PFSK-1 (cell line): ENCODE measurements around the gene NRAS.

ENCODE experiments used
- FOXP2 ChIP-seq: optimal IDR thresholded peaks from 2 replicates; pipeline ENCODE3; 2011; ENCODE audit warnings: borderline replicate concordance, control low read depth, inconsistent platforms; ENCODE audit not compliant: insufficient read depth; ENCODE audit errors: extremely low read length, extremely low read depth
- POLR2AphosphoS5 ChIP-seq: IDR thresholded peaks from 2 replicates; pipeline ENCODE4 v1.6.1; 2012; ENCODE audit warnings: low read depth, mild to moderate bottlenecking, control low read depth, low read length, moderate library complexity
- SIN3A ChIP-seq: IDR thresholded peaks from 2 replicates; pipeline ENCODE4 v1.6.1; 2012; ENCODE audit warnings: mild to moderate bottlenecking, low read length, moderate library complexity, borderline replicate concordance; ENCODE audit not compliant: insufficient read depth
- TAF1 ChIP-seq: IDR thresholded peaks from 2 replicates; pipeline ENCODE4 v1.6.1; 2012; ENCODE audit warnings: low read length, control low read depth, borderline replicate concordance; ENCODE audit not compliant: insufficient read depth
- TF ChIP-seq, protein P1 (sequence below), 2 experiments: IDR thresholded peaks; 2 replicates each; pipeline versions ENCODE4 v1.6.1 to v1.8.0; 2011 to 2012; ENCODE audit warnings: low read depth in 2 of 2, low read length in 2 of 2, control low read depth in 1 of 2, inconsistent platforms in 1 of 2, mild to moderate bottlenecking in 1 of 2, moderate library complexity in 1 of 2; ENCODE audit not compliant: insufficient read depth in 1 of 2

NRAS gene

DNA sequence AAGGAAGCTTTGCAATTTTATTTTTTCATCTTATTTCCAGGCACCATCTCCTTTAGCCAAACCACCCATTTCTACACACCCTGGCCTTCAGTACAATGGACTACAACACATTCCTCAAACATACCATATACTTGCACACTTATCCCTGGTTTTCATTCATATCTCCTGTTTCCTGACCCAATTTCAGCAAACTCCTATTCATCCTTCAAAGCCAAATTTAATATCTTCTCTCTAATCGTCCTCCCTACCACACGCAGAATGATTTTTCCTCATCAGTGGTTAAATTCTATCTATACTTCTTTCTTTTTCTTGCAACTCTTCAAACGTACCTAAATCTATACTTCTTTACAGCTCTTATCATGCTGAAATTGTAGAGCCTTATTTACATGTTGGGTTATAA lies 49.6 kb downstream of the NRAS start:
- TF ChIP-seq POLR2AphosphoS5 (no peak), FOXP2 (no peak), TAF1 (no peak), SIN3A (no peak)
- TF ChIP-seq, protein P1, sequence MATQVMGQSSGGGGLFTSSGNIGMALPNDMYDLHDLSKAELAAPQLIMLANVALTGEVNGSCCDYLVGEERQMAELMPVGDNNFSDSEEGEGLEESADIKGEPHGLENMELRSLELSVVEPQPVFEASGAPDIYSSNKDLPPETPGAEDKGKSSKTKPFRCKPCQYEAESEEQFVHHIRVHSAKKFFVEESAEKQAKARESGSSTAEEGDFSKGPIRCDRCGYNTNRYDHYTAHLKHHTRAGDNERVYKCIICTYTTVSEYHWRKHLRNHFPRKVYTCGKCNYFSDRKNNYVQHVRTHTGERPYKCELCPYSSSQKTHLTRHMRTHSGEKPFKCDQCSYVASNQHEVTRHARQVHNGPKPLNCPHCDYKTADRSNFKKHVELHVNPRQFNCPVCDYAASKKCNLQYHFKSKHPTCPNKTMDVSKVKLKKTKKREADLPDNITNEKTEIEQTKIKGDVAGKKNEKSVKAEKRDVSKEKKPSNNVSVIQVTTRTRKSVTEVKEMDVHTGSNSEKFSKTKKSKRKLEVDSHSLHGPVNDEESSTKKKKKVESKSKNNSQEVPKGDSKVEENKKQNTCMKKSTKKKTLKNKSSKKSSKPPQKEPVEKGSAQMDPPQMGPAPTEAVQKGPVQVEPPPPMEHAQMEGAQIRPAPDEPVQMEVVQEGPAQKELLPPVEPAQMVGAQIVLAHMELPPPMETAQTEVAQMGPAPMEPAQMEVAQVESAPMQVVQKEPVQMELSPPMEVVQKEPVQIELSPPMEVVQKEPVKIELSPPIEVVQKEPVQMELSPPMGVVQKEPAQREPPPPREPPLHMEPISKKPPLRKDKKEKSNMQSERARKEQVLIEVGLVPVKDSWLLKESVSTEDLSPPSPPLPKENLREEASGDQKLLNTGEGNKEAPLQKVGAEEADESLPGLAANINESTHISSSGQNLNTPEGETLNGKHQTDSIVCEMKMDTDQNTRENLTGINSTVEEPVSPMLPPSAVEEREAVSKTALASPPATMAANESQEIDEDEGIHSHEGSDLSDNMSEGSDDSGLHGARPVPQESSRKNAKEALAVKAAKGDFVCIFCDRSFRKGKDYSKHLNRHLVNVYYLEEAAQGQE (IDR thresholded peaks at IDR 0.05; ENCODE audit: insufficient read depth in 1 of 2, low read depth in 2 of 2, low read length in 2 of 2) = no peak

DNA sequence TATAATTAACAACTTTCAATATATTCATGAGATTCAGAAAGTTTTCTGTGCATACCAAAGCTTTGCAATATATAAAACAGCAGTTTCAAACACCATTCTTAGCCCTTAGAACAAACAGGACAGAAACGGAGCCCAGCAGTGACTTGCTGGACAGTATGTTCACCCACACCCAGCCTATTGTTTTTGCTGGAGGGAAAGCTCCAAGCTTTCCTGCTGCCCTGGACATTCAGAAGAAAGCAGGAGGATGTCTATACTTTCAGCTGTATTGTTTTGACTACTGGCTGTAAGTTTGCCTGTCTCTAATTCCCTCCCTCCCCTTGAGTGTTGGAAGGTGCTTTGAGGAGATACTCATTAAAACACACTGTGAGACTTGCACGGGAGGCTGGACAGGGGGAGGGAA lies 56.3 kb downstream of the NRAS start:
- TF ChIP-seq FOXP2 = no peak
- TF ChIP-seq TAF1 = no peak
- no peak for TF ChIP-seq SIN3A
- no peak for TF ChIP-seq POLR2AphosphoS5
- TF ChIP-seq, protein P1 (IDR thresholded peaks at IDR 0.05; ENCODE audit: insufficient read depth in 1 of 2, low read depth in 2 of 2, low read length in 2 of 2) = no peak
